HL-60 (cell line): ENCODE data around the gene TM4SF4.
A peak's percentile ranks its signal among the peaks of the same experiment; 100 is the strongest.

ENCODE experiments used
- DNase-seq, 2 experiments: peaks; one replicate each; pipeline ENCODE4 v3.0.0-alpha.2; 2010 to 2020; ENCODE audit warnings: low read depth in 1 of 2, low spot score in 1 of 2
- H3K27ac ChIP-seq: fragments of 250-450 bp; sonication (Bioruptor Pico); replicated peaks from 2 replicates; pipeline ENCODE4 v1.5.1; 2020; ENCODE audit warnings: mild to moderate bottlenecking, moderate library complexity
- H3K27me3 ChIP-seq: fragments of 250-450 bp; sonication (Bioruptor Pico); 2 replicates; pipeline ENCODE4 v1.5.1; 2021; ENCODE audit warnings: mild to moderate bottlenecking, moderate library complexity; ENCODE audit not compliant: insufficient read depth, poor library complexity, severe bottlenecking
- H3K4me3 ChIP-seq: replicated peaks from 2 replicates; pipeline ENCODE4 v1.5.1; 2011; ENCODE audit warnings: mild to moderate bottlenecking, control low read depth, low read length; ENCODE audit not compliant: insufficient read depth
- GABPA ChIP-seq: IDR thresholded peaks from 2 replicates; pipeline ENCODE4 v1.6.1; 2012; ENCODE audit warnings: low read depth
- POLR2AphosphoS5 ChIP-seq: IDR thresholded peaks from 2 replicates; pipeline ENCODE4 v1.6.1; 2012; ENCODE audit warnings: low read depth
- SPI1 ChIP-seq: IDR thresholded peaks from 2 replicates; pipeline ENCODE4 v1.6.1; 2012; ENCODE audit warnings: low read depth, mild to moderate bottlenecking, borderline replicate concordance
- TF ChIP-seq, protein P1 (sequence below): IDR thresholded peaks from one replicate; pipeline ENCODE4 v1.5.1; 2011; ENCODE audit warnings: low read length, control low read depth, inconsistent platforms; ENCODE audit not compliant: insufficient read depth
- TF ChIP-seq, protein P2 (sequence below): IDR thresholded peaks from 2 replicates; pipeline ENCODE4 v1.6.1; 2012; ENCODE audit warnings: low read depth; ENCODE audit not compliant: insufficient replicate concordance

Gene TM4SF4

DNA sequence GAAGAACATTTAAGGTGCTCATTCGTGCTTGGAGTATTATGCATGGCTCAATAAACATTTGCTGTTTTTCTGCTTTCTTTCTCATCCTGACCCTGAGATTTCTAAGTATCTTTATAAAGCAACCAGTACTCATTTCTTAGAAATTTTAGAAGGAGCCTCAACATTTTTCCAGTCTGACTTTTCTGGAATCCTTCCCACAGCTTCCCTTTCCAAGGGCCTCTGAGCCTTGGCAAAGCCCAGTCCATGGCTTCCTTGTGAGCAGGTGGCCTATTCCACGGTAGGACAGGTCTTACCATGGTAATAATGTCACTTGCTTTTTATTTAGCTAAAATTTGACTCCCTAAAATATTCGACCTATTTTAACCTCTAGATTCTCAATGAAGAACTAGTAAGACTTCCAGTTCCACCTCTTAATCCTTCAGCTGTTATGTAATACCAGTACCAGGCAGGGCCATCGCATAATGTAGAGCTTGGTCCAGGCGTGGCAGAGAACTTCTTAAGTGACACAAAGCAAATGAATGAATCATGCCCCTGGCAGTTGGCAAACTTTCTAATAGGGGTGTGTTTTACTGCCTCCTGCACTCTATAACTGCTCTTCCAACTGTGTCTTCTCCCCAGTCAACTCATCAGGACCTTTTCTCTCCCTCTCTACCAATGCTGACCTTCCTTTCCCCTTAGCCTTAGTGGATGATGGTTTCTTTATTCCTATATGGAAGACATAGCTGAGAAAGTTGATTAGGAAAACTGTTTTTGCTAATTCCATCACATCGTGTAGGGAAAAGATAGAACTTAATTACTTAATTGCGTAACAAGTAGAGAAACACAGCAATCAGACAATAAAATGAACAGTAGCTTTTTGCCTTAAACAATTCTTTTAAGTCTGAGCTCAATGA lies 894 bp upstream of the TM4SF4 start:
- H3K27me3 ChIP-seq, result no peaks in the 10 kb centered on the region
- no peak overlapping the region for H3K27ac ChIP-seq
- H3K4me3 ChIP-seq, result no peak overlapping the region
- DNase-seq, result peak in 1 of 2 experiments; percentile 73
- TF ChIP-seq, protein P1, sequence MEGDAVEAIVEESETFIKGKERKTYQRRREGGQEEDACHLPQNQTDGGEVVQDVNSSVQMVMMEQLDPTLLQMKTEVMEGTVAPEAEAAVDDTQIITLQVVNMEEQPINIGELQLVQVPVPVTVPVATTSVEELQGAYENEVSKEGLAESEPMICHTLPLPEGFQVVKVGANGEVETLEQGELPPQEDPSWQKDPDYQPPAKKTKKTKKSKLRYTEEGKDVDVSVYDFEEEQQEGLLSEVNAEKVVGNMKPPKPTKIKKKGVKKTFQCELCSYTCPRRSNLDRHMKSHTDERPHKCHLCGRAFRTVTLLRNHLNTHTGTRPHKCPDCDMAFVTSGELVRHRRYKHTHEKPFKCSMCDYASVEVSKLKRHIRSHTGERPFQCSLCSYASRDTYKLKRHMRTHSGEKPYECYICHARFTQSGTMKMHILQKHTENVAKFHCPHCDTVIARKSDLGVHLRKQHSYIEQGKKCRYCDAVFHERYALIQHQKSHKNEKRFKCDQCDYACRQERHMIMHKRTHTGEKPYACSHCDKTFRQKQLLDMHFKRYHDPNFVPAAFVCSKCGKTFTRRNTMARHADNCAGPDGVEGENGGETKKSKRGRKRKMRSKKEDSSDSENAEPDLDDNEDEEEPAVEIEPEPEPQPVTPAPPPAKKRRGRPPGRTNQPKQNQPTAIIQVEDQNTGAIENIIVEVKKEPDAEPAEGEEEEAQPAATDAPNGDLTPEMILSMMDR, result no peak
- TF ChIP-seq POLR2AphosphoS5, result no peak

DNA sequence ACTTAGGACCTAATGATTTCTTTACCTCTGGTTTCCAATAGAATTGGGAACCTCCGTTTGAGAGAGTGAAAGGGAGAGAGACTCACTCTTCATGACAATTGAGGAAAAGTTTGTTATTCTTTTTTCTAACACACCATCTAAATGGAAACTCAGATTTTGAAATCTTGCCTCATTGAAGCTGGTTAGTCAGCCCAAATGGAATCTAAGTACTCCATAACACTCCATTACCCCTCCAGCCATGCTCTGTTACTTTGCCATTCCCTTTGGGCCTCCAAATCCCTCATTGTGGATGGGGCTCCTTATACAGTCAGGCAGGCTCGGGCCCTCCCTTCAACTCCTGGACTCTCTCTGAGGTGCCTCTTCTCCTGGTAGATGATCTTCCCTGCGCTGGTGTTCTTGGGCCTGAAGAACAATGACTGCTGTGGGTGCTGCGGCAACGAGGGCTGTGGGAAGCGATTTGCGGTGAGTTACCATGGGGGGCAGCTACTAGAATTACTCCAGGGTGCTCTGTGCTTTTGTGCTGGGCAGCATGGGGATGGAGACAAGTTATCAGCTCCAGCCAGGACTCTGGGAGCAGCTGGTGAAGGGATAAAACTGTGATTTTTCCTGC lies 1.1 kb downstream of the TM4SF4 start:
- Histone ChIP-seq H3K27me3 (no peaks in the 10 kb centered on the region), H3K27ac (no peak overlapping the region), H3K4me3 (no peak overlapping the region)
- TF ChIP-seq, protein P2, sequence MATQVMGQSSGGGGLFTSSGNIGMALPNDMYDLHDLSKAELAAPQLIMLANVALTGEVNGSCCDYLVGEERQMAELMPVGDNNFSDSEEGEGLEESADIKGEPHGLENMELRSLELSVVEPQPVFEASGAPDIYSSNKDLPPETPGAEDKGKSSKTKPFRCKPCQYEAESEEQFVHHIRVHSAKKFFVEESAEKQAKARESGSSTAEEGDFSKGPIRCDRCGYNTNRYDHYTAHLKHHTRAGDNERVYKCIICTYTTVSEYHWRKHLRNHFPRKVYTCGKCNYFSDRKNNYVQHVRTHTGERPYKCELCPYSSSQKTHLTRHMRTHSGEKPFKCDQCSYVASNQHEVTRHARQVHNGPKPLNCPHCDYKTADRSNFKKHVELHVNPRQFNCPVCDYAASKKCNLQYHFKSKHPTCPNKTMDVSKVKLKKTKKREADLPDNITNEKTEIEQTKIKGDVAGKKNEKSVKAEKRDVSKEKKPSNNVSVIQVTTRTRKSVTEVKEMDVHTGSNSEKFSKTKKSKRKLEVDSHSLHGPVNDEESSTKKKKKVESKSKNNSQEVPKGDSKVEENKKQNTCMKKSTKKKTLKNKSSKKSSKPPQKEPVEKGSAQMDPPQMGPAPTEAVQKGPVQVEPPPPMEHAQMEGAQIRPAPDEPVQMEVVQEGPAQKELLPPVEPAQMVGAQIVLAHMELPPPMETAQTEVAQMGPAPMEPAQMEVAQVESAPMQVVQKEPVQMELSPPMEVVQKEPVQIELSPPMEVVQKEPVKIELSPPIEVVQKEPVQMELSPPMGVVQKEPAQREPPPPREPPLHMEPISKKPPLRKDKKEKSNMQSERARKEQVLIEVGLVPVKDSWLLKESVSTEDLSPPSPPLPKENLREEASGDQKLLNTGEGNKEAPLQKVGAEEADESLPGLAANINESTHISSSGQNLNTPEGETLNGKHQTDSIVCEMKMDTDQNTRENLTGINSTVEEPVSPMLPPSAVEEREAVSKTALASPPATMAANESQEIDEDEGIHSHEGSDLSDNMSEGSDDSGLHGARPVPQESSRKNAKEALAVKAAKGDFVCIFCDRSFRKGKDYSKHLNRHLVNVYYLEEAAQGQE, result no peak
- TF ChIP-seq, protein P1, result no peak
- TF ChIP-seq GABPA (no peak), POLR2AphosphoS5 (no peak), SPI1 (no peak)
- DNase-seq, result no peak

DNA sequence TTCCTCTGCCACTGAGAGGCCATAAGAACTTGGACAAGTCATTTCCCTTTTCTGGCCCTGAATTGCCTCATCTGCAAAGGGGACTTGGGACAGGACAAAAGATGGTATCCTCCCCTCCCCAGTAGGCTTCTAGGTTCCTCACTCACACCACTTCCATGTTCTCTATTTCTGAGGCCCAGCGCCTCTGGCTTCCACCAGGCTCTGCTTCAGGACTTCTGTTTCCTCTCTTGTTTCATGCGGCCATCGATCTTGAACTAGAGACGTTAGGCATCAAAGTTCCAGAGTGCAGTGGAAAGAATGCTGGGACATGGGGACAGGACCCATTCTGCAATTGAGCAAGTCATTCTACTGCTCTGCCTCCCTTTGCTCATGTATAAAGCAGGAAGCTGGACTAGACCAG lies 1.7 kb downstream of the TM4SF4 start:
- DNase-seq, result peak; percentile 24 to 54
- H3K27ac ChIP-seq, result no peak overlapping the region
- no peak overlapping the region for H3K4me3 ChIP-seq
- TF ChIP-seq GABPA (no peak), POLR2AphosphoS5 (no peak), SPI1 (peak; percentile 45; the same call in 1 of the 2 replicates)
- TF ChIP-seq, protein P2, result no peak
- TF ChIP-seq, protein P1, result no peak
- H3K27me3 ChIP-seq, result no peaks in the 10 kb centered on the region
